ENCODE measurements around the gene CEL. TPM values are rescaled to one million over a fixed set of nuclear protein-coding genes. Genes with fewer than 3 reads are reported as not detected.

CEL gene
- total RNA-seq, 2 experiments from 2014 or later = 1.2 to 1.8 TPM

GRCh38 chr9:133105461-133105770, 43.6 kb downstream of the CEL start:
- peaks cover 42% of the 10 kb centered on the region for H3K36me3 ChIP-seq (ENCODE audit: insufficient read depth, low read length)
- H3K79me2 ChIP-seq (ENCODE audit: insufficient read depth, low read depth, low read length) = no peaks in the 10 kb centered on the region
- ChIA-PET CTCF (ENCODE audit: unreplicated experiment) (no interaction called here), POLR2A (no interaction called here)
- H3K4me2 ChIP-seq (ENCODE audit: low read length) = no peak overlapping the region
- no peak overlapping the region for H2AFZ ChIP-seq (ENCODE audit: low read length)
- no peaks in the 10 kb centered on the region for H3K4me1 ChIP-seq (ENCODE audit: insufficient read depth, low read length, poor library complexity, severe bottlenecking)
- no peak overlapping the region for H3K27ac ChIP-seq (ENCODE audit: low read depth, low read length, poor library complexity, severe bottlenecking)
- no peaks in the 10 kb centered on the region for H4K20me1 ChIP-seq (ENCODE audit: insufficient read depth, low read length)
- no peak for DNase-seq (ENCODE audit: low spot score)
- TF ChIP-seq, protein P1, sequence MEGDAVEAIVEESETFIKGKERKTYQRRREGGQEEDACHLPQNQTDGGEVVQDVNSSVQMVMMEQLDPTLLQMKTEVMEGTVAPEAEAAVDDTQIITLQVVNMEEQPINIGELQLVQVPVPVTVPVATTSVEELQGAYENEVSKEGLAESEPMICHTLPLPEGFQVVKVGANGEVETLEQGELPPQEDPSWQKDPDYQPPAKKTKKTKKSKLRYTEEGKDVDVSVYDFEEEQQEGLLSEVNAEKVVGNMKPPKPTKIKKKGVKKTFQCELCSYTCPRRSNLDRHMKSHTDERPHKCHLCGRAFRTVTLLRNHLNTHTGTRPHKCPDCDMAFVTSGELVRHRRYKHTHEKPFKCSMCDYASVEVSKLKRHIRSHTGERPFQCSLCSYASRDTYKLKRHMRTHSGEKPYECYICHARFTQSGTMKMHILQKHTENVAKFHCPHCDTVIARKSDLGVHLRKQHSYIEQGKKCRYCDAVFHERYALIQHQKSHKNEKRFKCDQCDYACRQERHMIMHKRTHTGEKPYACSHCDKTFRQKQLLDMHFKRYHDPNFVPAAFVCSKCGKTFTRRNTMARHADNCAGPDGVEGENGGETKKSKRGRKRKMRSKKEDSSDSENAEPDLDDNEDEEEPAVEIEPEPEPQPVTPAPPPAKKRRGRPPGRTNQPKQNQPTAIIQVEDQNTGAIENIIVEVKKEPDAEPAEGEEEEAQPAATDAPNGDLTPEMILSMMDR (conservative IDR thresholded peaks at IDR 0.05; ENCODE audit: low read length) = no peak
- no peak for TF ChIP-seq EZH2phosphoT487 (IDR thresholded peaks at IDR 0.05; ENCODE audit: borderline replicate concordance, low read depth, low read length)
- no peaks in the 10 kb centered on the region for H3K9me2 ChIP-seq (ENCODE audit: insufficient read depth, low read length)
- no peak overlapping the region for H3K4me3 ChIP-seq (ENCODE audit: low read depth, low read length, poor library complexity, severe bottlenecking)
- intact Hi-C loops (cut with micrococcal nuclease; ENCODE audit: unreplicated experiment) = no loop called here
- H3K9me3 ChIP-seq (ENCODE audit: low read length) = no peaks in the 10 kb centered on the region
- no TSS peak for BruUV-seq (replicated peaks)

DNA sequence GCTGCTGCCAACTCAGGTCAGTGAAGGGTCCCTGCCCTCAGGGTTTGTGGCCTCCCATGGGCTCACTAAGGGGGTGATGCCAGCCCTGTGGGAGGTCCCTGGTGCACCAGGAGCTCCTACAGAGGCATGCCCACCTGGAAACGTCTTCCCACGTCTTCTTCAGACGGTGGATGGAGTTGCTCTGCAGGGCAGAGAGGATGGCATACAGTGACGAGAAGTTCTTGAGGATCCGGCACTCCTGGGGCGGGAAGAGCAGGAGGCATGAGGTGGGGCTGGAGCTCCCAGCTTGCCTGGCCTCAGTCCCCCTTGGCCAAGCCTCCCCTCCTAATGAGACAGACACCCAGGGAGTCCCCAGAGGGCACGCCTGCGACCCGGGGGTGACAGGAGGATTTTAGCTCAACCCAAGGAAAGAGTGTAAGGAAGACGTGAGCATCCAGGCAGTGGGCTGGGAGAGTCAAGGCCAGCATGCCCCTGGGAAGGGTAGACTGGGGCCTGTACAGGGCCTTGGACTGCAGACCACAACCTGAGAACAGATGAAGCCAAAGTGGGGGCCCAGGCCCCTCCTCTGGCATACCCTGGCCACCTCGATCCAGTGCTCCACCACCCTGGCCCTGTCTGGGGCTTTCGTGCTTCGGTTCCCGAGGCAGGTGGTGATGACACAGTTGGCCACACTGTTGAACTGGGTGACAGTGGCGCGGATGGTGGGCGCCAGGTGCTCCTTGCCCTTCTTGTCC, 44.9 kb downstream of the CEL start:
- intact Hi-C loops (cut with micrococcal nuclease; ENCODE audit: unreplicated experiment) = no loop called here
- TF ChIP-seq, protein P1 (conservative IDR thresholded peaks at IDR 0.05; ENCODE audit: low read length) = no peak
- no peak for TF ChIP-seq EZH2phosphoT487 (IDR thresholded peaks at IDR 0.05; ENCODE audit: borderline replicate concordance, low read depth, low read length)
- ChIA-PET CTCF (ENCODE audit: unreplicated experiment) (no interaction called here), POLR2A (no interaction called here)
- Histone ChIP-seq H3K4me1 (ENCODE audit: insufficient read depth, low read length, poor library complexity, severe bottlenecking) (no peaks in the 10 kb centered on the region), H3K79me2 (ENCODE audit: insufficient read depth, low read depth, low read length) (no peaks in the 10 kb centered on the region), H3K36me3 (ENCODE audit: insufficient read depth, low read length) (peaks cover 35% of the 10 kb centered on the region; the same call in 1 of the 2 replicates), H4K20me1 (ENCODE audit: insufficient read depth, low read length) (no peaks in the 10 kb centered on the region), H3K9me2 (ENCODE audit: insufficient read depth, low read length) (no peaks in the 10 kb centered on the region), H2AFZ (ENCODE audit: low read length) (no peak overlapping the region), H3K27ac (ENCODE audit: low read depth, low read length, poor library complexity, severe bottlenecking) (no peak overlapping the region), H3K9me3 (ENCODE audit: low read length) (no peaks in the 10 kb centered on the region), H3K4me2 (ENCODE audit: low read length) (no peak overlapping the region), H3K4me3 (ENCODE audit: low read depth, low read length, poor library complexity, severe bottlenecking) (no peak overlapping the region)
- no TSS peak for BruUV-seq (replicated peaks)
- DNase-seq (ENCODE audit: low spot score) = no peak

DNA sequence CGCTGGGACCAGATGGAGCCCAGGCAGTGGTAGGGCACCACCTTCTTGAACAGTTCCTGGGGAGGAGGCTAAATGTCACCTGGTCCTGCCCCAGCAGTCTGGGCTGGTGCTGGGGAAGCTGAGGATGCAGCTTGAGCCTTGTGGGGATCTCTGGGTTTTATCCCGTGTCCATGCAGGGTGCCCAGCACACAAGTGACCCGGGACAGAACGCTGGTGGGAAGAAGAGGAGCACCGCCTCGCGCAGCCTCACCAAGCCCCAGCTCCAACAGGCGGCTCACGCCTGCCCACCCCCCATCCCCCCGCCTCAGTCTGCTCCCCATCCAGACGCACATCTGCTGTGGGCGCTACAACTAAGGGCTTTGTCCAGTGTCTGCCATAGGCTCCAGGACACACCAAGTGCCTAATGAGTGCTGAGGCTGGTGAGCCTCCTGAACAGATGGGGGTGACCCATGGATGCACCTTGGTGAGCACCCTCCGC, 45.5 kb downstream of the CEL start:
- TF ChIP-seq, protein P1 (conservative IDR thresholded peaks at IDR 0.05; ENCODE audit: low read length) = no peak
- no peak for TF ChIP-seq EZH2phosphoT487 (IDR thresholded peaks at IDR 0.05; ENCODE audit: borderline replicate concordance, low read depth, low read length)
- BruUV-seq (replicated peaks) = no TSS peak
- ChIA-PET POLR2A (interaction anchor here (0.6 to 0.7 kb wide), 2 partner anchors 117 to 370 kb away, joined by 3 read pairs; no protein-coding TSS in a partner anchor), CTCF (ENCODE audit: unreplicated experiment) (interaction anchor here (1.1 kb wide), 1 partner anchor 36 kb away, joined by 4 read pairs; no protein-coding TSS in a partner anchor)
- H3K79me2 ChIP-seq (ENCODE audit: insufficient read depth, low read depth, low read length) = no peaks in the 10 kb centered on the region
- H3K36me3 ChIP-seq (ENCODE audit: insufficient read depth, low read length) = peaks cover 30% of the 10 kb centered on the region; the same call in 1 of the 2 replicates
- no peak overlapping the region for H3K4me3 ChIP-seq (ENCODE audit: low read depth, low read length, poor library complexity, severe bottlenecking)
- H2AFZ ChIP-seq (ENCODE audit: low read length) = no peak overlapping the region
- no peak for DNase-seq (ENCODE audit: low spot score)
- H3K4me2 ChIP-seq (ENCODE audit: low read length) = no peak overlapping the region
- no peaks in the 10 kb centered on the region for H3K9me3 ChIP-seq (ENCODE audit: low read length)
- no peaks in the 10 kb centered on the region for H3K4me1 ChIP-seq (ENCODE audit: insufficient read depth, low read length, poor library complexity, severe bottlenecking)
- intact Hi-C loops (cut with micrococcal nuclease; ENCODE audit: unreplicated experiment) = no loop called here
- no peak overlapping the region for H3K27ac ChIP-seq (ENCODE audit: low read depth, low read length, poor library complexity, severe bottlenecking)
- H4K20me1 ChIP-seq (ENCODE audit: insufficient read depth, low read length) = no peaks in the 10 kb centered on the region
- H3K9me2 ChIP-seq (ENCODE audit: insufficient read depth, low read length) = no peaks in the 10 kb centered on the region
